H7 (cell line): ENCODE measurements around the gene CNTNAP1. TPM values are rescaled to one million over a fixed set of nuclear protein-coding genes. Genes with fewer than 3 reads are reported as not detected.
"Not testable (repeated sequence)": the region's sequence is repeated elsewhere in the genome, so short reads cannot be mapped to it uniquely, and the experiment has no call there.

Source experiments
- DNase-seq: peaks from one replicate; pipeline ENCODE4 v3.0.0; 2012
- H3K27me3 ChIP-seq: 2 replicates; pipeline ENCODE4 v1.6.0; 2011; ENCODE audit warnings: mild to moderate bottlenecking, low read length; ENCODE audit not compliant: control insufficient read depth, insufficient read depth
- H3K36me3 ChIP-seq: replicated peaks from 2 replicates; pipeline ENCODE4 v1.5.1; 2011; ENCODE audit warnings: low read length; ENCODE audit not compliant: control insufficient read depth, insufficient read depth
- H3K4me3 ChIP-seq: 2 replicates; pipeline ENCODE4 v1.5.1; 2011; ENCODE audit warnings: low read depth, mild to moderate bottlenecking, control low read depth, low read length, moderate library complexity; ENCODE audit not compliant: insufficient read depth
- total RNA-seq: library from RNA; depleted of rRNA; stranded (reverse); fragments of >200 nt; shearing (Covaris generic); gene quantifications from 2 replicates; pipeline ENCODE4 v1.2.3, GENCODE V29; 2014; rRNA removed

The CNTNAP1 gene
- total RNA-seq, result 6.1 and 12.0 TPM in 2 replicates

DNA sequence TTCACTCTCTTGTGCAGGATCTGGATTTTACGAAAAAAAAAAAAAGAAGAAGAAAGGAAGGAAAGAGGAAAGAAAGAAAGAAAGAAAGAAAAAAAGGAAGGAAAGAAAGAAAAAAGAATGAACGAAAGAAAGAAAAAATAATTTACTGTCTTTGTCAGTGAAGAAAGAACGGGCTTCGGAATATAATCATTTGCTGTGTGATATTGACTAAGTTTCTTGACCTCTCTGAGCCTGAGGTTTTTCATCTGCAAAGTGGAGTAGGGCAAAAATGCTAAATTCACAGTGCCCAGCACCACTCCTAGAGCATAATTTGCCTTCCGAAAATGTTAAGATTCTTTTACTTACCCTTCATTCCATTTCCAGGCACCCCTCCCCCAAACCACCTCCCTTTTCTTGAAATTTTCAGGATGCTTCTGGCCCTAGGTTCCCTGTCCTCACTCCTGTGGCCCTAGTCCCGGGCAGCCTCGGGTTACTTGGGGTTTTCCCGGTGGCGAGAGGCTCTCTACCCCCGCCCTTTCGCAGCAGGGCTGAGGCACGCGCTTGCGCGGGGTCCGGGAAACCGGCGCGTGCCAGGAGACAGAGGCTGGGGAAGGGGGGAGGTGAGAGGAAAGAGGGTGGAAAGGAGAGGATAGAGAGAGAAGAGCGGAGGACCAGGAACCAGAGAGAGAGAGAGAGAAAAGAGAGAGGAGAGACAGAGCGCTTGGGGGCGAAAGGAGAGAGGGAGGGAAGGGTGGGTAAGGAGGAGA lies at the start of gene CNTNAP1:
Gene CNTNAP1, plus strand, starts transcription at position 556 of the 746 bp plus-strand sequence. CDS start 299 bp downstream, outside the sequence.
- H3K4me3 ChIP-seq, result peak within 1 kb of the TSS; percentile 63
- peak; percentile 93 for DNase-seq
- peaks cover 23% of the 10 kb centered on the region for H3K27me3 ChIP-seq
- no peaks in the 10 kb centered on the region; the same call in 1 of the 2 replicates for H3K36me3 ChIP-seq

DNA sequence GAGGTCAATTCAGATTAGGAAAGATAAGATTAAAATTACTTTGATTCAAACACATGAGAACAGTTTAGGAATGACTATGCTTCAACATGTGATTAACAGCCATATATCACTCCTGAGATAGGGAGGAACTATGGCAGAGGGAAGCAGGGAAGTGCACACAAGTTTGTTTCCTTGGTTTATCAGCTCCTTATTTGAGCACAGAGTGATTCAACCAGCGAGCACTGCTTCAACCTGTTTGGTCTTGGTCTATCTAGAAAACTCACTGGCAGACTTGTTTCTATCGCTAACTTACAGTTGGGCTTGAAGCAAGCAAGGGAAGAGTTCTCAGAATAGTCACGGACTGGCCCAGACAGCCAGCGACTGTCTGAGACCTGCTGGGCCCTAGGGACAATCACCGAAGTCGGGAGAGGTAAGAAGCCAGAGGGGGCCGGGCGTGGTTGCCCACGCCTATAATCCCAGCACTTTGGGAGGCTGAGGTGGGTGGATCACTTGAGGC lies 49.3 kb upstream of the CNTNAP1 start:
- no peak for DNase-seq
- Histone ChIP-seq H3K4me3 (no peak overlapping the region), H3K36me3 (no peaks in the 10 kb centered on the region), H3K27me3 (no peaks in the 10 kb centered on the region)

GRCh38 chr17:42639525-42640113 lies 42.7 kb upstream of the CNTNAP1 start:
- no peaks in the 10 kb centered on the region for H3K36me3 ChIP-seq
- no peak overlapping the region for H3K4me3 ChIP-seq
- DNase-seq, result no peak
- no peaks in the 10 kb centered on the region for H3K27me3 ChIP-seq

GRCh38 chr17:42640121-42640520 lies 42.2 kb upstream of the CNTNAP1 start:
- H3K27me3 ChIP-seq, result no peaks in the 10 kb centered on the region
- no peaks in the 10 kb centered on the region for H3K36me3 ChIP-seq
- DNase-seq, result no peak
- no peak overlapping the region for H3K4me3 ChIP-seq

DNA sequence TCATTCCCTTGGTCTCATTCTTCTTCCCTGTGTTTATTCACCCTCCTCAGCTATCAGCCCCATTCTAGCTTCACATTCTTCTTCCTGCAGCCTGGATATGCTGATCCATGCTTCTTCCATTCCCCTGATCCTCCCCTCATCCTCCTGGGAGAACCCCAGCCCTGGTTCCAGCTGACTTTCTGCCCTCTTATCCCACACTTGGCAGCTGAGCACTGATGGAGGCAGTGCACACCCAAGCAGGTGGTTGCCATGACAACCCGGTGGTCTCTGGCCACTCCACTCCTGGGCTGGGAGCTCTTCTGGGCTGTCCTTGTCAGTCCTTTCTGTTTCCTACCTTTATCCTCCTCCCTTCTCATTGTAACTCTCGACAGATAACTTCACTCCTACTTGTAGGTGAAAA lies 40.0 kb upstream of the CNTNAP1 start:
- DNase-seq, result peak; percentile 43
- no peaks in the 10 kb centered on the region for H3K27me3 ChIP-seq
- no peak overlapping the region for H3K4me3 ChIP-seq
- no peaks in the 10 kb centered on the region for H3K36me3 ChIP-seq

DNA sequence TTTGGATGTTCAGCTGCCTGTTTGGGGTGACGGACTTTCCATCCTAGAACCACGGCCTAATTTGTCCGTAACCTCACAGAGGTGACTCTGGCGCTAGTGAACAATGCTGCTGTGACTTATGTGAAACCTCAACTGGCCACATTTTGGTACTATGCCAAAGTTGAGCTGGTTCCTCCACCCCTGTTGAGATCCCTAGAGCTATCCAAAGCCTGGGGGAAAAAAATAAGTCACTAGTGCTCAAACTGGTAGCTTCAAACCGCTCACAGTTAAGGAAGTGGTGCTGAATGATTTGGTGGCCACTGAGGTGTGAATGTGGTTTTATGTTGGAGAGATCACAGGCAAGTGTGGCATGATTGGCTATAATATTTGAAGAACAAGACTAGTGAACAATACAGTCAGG lies 34.6 kb upstream of the CNTNAP1 start:
- DNase-seq, result no peak
- Histone ChIP-seq H3K4me3 (no peak overlapping the region), H3K27me3 (no peaks in the 10 kb centered on the region), H3K36me3 (no peaks in the 10 kb centered on the region)

DNA sequence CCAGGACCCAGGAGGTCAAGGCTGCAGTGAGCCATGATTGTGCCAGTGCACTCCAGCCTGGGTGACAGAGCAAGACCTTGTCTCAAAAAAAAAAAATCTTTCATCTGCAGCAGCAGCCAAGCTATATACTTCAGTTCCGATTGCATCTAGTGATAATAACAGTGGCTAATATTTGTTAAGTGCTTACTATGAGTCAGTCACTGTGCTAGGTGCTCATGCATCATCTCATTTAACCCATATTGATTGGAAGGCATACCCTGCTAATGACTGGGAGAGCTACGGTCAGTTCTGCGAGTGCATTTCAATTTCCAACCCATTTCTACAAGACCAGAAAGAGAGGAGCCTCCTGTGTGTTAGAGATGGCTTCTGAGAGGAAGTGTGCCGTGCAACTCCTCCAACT lies 30.9 kb upstream of the CNTNAP1 start:
- no peak for DNase-seq
- Histone ChIP-seq H3K36me3 (no peaks in the 10 kb centered on the region), H3K27me3 (no peaks in the 10 kb centered on the region), H3K4me3 (no peak overlapping the region)

GRCh38 chr17:42653179-42654124 lies 28.9 kb upstream of the CNTNAP1 start:
- peak; percentile 82 for DNase-seq
- Histone ChIP-seq H3K4me3 (peak overlapping the region; percentile 35), H3K27me3 (no peaks in the 10 kb centered on the region), H3K36me3 (no peaks in the 10 kb centered on the region)

DNA sequence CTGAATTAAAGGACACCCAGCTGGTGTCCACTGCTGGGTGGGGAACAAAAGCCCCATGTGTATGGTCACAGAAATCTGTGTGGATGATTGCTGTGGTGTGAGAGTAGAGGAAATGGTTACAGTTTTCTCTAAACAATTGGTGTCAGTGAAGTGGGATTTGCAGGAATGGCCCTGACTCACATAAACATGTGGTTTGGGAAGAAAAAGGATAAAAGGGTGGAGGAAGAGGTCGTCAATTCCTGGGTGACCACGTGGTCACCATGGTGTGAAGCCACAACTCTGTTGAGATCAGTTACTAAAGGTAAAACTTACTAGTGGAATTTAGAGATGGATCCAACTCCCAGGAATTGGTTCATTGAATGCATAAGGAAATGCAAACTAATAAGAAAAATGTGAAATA lies 26.8 kb upstream of the CNTNAP1 start:
- H3K36me3 ChIP-seq, result no peaks in the 10 kb centered on the region; the same call in 1 of the 2 replicates
- no peak overlapping the region for H3K4me3 ChIP-seq
- no peaks in the 10 kb centered on the region for H3K27me3 ChIP-seq
- DNase-seq, result no peak

DNA sequence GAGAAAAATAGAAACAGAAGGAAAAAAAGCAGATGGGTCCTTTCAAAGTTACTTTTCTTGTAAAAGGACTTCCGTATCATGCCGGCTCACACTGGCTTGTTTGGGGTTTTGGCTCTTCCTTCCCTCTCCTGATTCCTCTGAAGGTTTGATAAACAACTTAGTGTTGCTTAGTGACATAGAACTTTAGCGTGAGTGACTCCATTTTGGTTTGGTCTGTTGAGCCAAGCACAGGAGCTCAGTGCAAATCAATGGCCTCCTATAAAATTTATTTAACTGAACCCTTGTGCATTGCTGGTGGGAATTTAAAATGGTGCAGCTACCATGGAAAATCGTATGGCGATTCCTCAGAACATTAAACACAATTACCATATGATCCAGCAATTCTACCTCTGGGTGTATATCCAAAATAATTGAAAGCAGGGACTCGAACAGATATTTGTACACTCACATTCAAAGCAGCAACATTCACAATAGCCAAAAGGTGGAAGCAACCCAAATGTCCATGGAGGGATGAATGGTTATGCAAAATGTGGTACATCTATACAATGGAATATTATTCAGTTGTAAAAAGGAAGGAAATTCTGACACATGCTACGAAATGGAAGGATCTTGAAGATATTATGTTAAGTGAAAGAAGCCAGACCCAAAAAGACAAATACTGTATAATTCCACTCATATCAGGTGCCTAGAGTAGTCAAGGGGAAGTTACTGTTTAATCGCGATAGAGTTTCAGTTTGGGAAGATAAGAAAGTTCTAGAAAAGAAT lies 24.3 kb upstream of the CNTNAP1 start:
- peaks cover 5% of the 10 kb centered on the region for H3K36me3 ChIP-seq
- no peaks in the 10 kb centered on the region for H3K27me3 ChIP-seq
- DNase-seq, result no peak
- H3K4me3 ChIP-seq, result no peak overlapping the region

DNA sequence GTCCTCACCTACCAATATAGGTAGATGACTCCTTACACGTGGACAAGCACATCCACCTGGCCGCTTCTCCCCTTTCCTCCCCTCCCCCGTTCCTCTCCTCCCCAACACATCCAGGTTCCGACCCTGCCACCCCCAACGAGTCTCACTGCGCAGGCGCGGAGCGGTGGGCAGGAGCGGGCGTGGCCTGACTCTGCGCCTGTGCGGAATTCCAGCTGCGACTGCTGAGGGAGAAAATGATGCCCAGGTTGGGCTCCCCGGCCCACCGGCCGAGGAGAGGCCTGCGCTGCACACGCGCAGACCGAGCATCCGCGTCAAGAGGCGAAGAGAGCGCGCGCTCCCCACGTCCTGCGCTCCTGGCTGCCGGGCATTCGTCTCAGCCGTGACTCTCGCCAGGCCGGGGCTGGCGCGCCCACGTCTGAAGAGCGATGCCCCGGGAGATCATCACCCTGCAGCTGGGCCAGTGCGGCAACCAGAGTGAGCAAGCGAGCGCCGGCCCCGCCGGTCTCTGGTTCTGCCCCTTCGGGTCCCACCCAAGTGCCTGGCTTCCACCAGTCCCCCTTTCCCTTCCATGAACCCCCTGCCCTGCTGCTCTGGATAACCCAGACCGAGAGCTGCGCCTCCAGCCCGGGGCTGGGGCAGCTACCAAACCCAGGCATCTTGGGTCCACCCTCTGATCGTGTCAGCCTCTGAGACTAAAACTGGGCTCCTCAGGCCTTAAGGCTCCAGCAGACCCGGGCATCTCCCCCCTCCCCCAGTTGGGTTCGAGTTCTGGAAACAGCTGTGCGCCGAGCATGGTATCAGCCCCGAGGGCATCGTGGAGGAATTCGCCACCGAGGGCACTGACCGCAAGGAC lies 23.0 kb upstream of the CNTNAP1 start, which contains the start of gene TUBG2:
Gene TUBG2, plus strand, starts transcription at position 206 of the 853 bp plus-strand sequence. Its CDS starts 220 bp downstream, at position 426.
- H3K27me3 ChIP-seq, result no peaks in the 10 kb centered on the region
- peaks cover 5% of the 10 kb centered on the region for H3K36me3 ChIP-seq
- peak; percentile 98 for DNase-seq
- peak within 1 kb of the TSS; percentile 87 for H3K4me3 ChIP-seq

DNA sequence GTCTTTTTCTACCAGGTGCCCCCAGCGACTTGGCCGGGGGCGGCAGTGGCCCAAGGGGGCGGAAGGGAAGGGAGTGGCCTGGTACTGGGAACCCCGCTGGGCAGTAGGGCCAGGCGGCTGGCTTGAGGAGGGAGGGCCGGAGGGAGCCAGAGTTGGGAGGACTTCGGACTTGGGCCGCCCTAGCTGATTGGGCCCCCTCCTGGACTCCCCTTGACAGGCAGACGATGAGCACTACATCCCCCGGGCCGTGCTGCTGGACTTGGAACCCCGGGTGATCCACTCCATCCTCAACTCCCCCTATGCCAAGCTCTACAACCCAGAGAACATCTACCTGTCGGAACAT lies 22.4 kb upstream of the CNTNAP1 start:
- H3K4me3 ChIP-seq, result peak overlapping the region; percentile 87
- H3K36me3 ChIP-seq, DNase-seq, H3K27me3 ChIP-seq: not testable (repeated sequence)

DNA sequence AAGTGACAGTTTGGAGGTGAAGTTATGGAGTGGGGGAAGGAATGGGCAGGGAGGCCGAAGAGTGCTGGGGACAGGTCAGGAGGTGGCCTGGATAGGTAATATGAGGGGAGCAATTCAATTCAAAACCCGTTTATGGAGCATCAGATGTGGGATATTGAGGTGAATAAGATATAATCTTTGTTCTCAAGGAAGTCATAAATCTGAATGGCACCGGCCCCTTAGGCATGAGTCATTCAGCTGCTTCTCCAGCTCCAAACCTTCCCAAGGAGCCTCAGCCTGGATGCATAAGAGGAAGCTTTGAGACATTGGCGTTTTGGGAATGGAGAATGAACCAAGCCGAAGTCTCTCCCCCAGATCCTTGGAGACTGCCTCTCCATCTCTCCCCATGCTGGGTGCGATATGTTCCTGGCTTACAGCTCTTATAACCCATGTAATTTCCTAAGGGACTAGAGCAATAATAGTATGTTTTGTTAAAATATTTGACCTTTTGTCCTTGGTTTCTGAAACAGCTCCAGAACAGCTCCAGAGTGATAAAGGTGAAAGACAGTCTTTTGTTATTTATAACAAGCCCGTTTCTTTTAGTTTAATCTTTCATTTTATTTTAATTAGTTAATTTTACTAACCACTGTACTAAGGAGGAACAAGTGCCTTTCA lies 21.5 kb upstream of the CNTNAP1 start:
- H3K4me3 ChIP-seq, result no peak overlapping the region
- peak; percentile 25 for DNase-seq

More for the DNA sequence above, 21.5 kb upstream of the CNTNAP1 start:
- Histone ChIP-seq H3K36me3 (peaks cover 5% of the 10 kb centered on the region), H3K27me3 (no peaks in the 10 kb centered on the region)
